Trophoblast cell (in vitro differentiated cells and primary cell): ENCODE measurements around the gene GBF1.

ENCODE experiments used
- DNase-seq, 2 donors: peaks; one replicate each; pipeline ENCODE4 v3.0.0-alpha.2; 2016
- H2AFZ ChIP-seq: 2 replicates; pipeline ENCODE4 v1.6.1; 2013; ENCODE audit warnings: low read length, moderate library complexity, mild to moderate bottlenecking; ENCODE audit not compliant: insufficient read depth, poor library complexity
- H2AK5ac ChIP-seq: 2 replicates; pipeline ENCODE4 v1.6.1; 2013; ENCODE audit warnings: mild to moderate bottlenecking, low read length
- H2BK120ac ChIP-seq: 2 replicates; pipeline ENCODE4 v1.6.1; 2013; ENCODE audit warnings: low read length, mild to moderate bottlenecking, moderate library complexity; ENCODE audit not compliant: insufficient read depth, poor library complexity
- H2BK12ac ChIP-seq: 2 replicates; pipeline ENCODE4 v1.6.1; 2013; ENCODE audit warnings: mild to moderate bottlenecking, low read length, moderate library complexity
- H2BK5ac ChIP-seq: 2 replicates; pipeline ENCODE4 v1.6.1; 2013; ENCODE audit warnings: low read length, low read depth, moderate library complexity, mild to moderate bottlenecking; ENCODE audit not compliant: poor library complexity
- H3K14ac ChIP-seq: 2 replicates; pipeline ENCODE4 v1.6.1; 2013; ENCODE audit warnings: mild to moderate bottlenecking, low read length
- H3K18ac ChIP-seq: 2 replicates; pipeline ENCODE4 v1.6.1; 2013; ENCODE audit warnings: mild to moderate bottlenecking, low read length
- H3K23ac ChIP-seq: 2 replicates; pipeline ENCODE4 v1.6.1; 2013; ENCODE audit warnings: low read length
- H3K27ac ChIP-seq: 2 replicates; pipeline ENCODE4 v1.5.1; 2013; ENCODE audit warnings: low read depth, mild to moderate bottlenecking, inconsistent platforms, low read length, moderate library complexity
- H3K27me3 ChIP-seq: 2 replicates; pipeline ENCODE4 v1.6.1; 2013; ENCODE audit warnings: inconsistent platforms, mild to moderate bottlenecking, low read length, moderate library complexity; ENCODE audit not compliant: insufficient read depth
- H3K36me3 ChIP-seq, 2 experiments: 1 replicate in 1 of 2; 2 replicates in 1 of 2; pipeline ENCODE4 v1.6.1; 2013; ENCODE audit warnings: low read length in 2 of 2, mild to moderate bottlenecking in 2 of 2, moderate library complexity in 1 of 2; ENCODE audit not compliant: insufficient read depth in 2 of 2, control insufficient read depth in 1 of 2
- H3K4ac ChIP-seq: 2 replicates; pipeline ENCODE4 v1.6.1; 2013; ENCODE audit warnings: low read depth, mild to moderate bottlenecking, low read length, moderate library complexity
- H3K4me1 ChIP-seq, 2 experiments: 1 replicate in 1 of 2; 2 replicates in 1 of 2; pipeline ENCODE4 v1.6.1; 2013; ENCODE audit warnings: low read length in 2 of 2, mild to moderate bottlenecking in 2 of 2, moderate library complexity in 1 of 2; ENCODE audit not compliant: insufficient read depth in 2 of 2, control insufficient read depth in 1 of 2
- H3K4me2 ChIP-seq: 2 replicates; pipeline ENCODE4 v1.6.1; 2013; ENCODE audit warnings: inconsistent platforms, mild to moderate bottlenecking, low read length, moderate library complexity
- H3K4me3 ChIP-seq: 2 replicates; pipeline ENCODE4 v1.5.1; 2013; ENCODE audit warnings: mild to moderate bottlenecking, low read depth, low read length, inconsistent platforms
- H3K79me1 ChIP-seq: one replicate; pipeline ENCODE4 v1.6.1; 2013; ENCODE audit warnings: low read length
- H3K79me2 ChIP-seq: 2 replicates; pipeline ENCODE4 v1.6.1; 2013; ENCODE audit warnings: low read length, mild to moderate bottlenecking; ENCODE audit not compliant: control insufficient read depth, insufficient read depth, poor library complexity
- H3K9ac ChIP-seq: 2 replicates; pipeline ENCODE4 v1.6.1; 2013; ENCODE audit warnings: mild to moderate bottlenecking, low read length
- H3K9me3 ChIP-seq: 2 replicates; pipeline ENCODE4 v1.6.1; 2013; ENCODE audit warnings: low read depth, mild to moderate bottlenecking, control low read depth, inconsistent platforms, low read length; ENCODE audit not compliant: insufficient read depth
- H4K12ac ChIP-seq: 2 replicates; pipeline ENCODE4 v1.6.1; 2013; ENCODE audit warnings: low read depth, mild to moderate bottlenecking, low read length, moderate library complexity
- H4K8ac ChIP-seq: 2 replicates; pipeline ENCODE4 v1.6.1; 2013; ENCODE audit warnings: low read depth, mild to moderate bottlenecking, low read length, moderate library complexity
- H4K91ac ChIP-seq: one replicate; pipeline ENCODE4 v1.6.1; 2013; ENCODE audit warnings: low read depth, mild to moderate bottlenecking, low read length, moderate library complexity
- WGBS: extraction: QIAGEN DNeasy Blood & Tissue Kit; methylation state at CpG from one replicate; pipeline ENCODE4 v1.1.7; 2013; ENCODE audit warnings: missing lambda C conversion rate; ENCODE audit not compliant: insufficient read length, insufficient coverage; ENCODE audit errors: extremely low coverage; 5-methylcytosine and 5-hydroxymethylcytosine counted together

GBF1 gene

GRCh38 chr10:102347236-102347828 is 102.0 kb downstream of the GBF1 start:
- Histone ChIP-seq H2BK12ac (no peak overlapping the region), H2BK5ac (no peak overlapping the region), H3K36me3 (peaks cover 17% of the 10 kb centered on the region in 2 experiments), H3K27me3 (no peaks in the 10 kb centered on the region), H4K12ac (no peak overlapping the region), H2AFZ (no peak overlapping the region), H3K18ac (no peak overlapping the region), H4K91ac (no peak overlapping the region), H3K27ac (no peak overlapping the region), H3K14ac (no peak overlapping the region), H2AK5ac (no peak overlapping the region), H3K79me1 (peaks cover 4% of the 10 kb centered on the region), H3K4me1 (no peaks in the 10 kb centered on the region), H2BK120ac (no peak overlapping the region), H3K4me3 (no peak overlapping the region), H3K4ac (no peak overlapping the region), H3K23ac (no peak overlapping the region), H3K79me2 (no peaks in the 10 kb centered on the region), H3K9me3 (no peaks in the 10 kb centered on the region), H4K8ac (no peak overlapping the region), H3K4me2 (no peak overlapping the region), H3K9ac (no peak overlapping the region)
- WGBS: no CpG with 5 or more reads among the region's 2 CpGs
- DNase-seq: peak; percentile 42 to 58

- no peak overlapping the region for H3K23ac ChIP-seq
- DNase-seq: peak; percentile 31 to 66
- WGBS: no CpG with 5 or more reads among the region's 7 CpGs
Measured at GRCh38 chr10:102352066-102352715, 106.9 kb downstream of the GBF1 start.

GRCh38 chr10:102354451-102354850 is 109.1 kb downstream of the GBF1 start:
- H2BK120ac ChIP-seq: no peak overlapping the region
- H4K12ac ChIP-seq: no peak overlapping the region
- no peak overlapping the region for H3K27ac ChIP-seq
- WGBS: no CpG with 5 or more reads among the region's 3 CpGs
- peaks cover 26 to 61% of the 10 kb centered on the region in 2 experiments for H3K36me3 ChIP-seq
- no peaks in the 10 kb centered on the region for H3K79me1 ChIP-seq
- H3K4me3 ChIP-seq: no peak overlapping the region
- H3K9ac ChIP-seq: no peak overlapping the region
- H3K4me1 ChIP-seq: no peaks in the 10 kb centered on the region
- H3K14ac ChIP-seq: no peak overlapping the region
- H3K79me2 ChIP-seq: no peaks in the 10 kb centered on the region
- no peak for DNase-seq
- H4K91ac ChIP-seq: no peak overlapping the region
- no peak overlapping the region for H4K8ac ChIP-seq
- no peak overlapping the region for H3K23ac ChIP-seq
- H3K4me2 ChIP-seq: no peak overlapping the region
- H3K27me3 ChIP-seq: no peaks in the 10 kb centered on the region
- no peak overlapping the region for H2BK12ac ChIP-seq
- H2AFZ ChIP-seq: no peak overlapping the region
- no peak overlapping the region for H3K18ac ChIP-seq
- H2BK5ac ChIP-seq: no peak overlapping the region
- no peak overlapping the region for H2AK5ac ChIP-seq
- no peaks in the 10 kb centered on the region for H3K9me3 ChIP-seq
- H3K4ac ChIP-seq: no peak overlapping the region

More at GRCh38 chr10:102352066-102352715, 106.9 kb downstream of the GBF1 start:
- Histone ChIP-seq H4K91ac (no peak overlapping the region), H2BK12ac (no peak overlapping the region), H2BK5ac (no peak overlapping the region), H3K9me3 (no peaks in the 10 kb centered on the region), H3K4ac (no peak overlapping the region), H3K4me2 (no peak overlapping the region), H3K14ac (no peak overlapping the region), H2BK120ac (no peak overlapping the region), H3K27ac (no peak overlapping the region), H4K8ac (no peak overlapping the region), H3K9ac (no peak overlapping the region), H2AK5ac (no peak overlapping the region), H2AFZ (no peak overlapping the region), H3K79me1 (no peaks in the 10 kb centered on the region), H3K36me3 (peaks cover 17 to 42% of the 10 kb centered on the region in 2 experiments), H4K12ac (no peak overlapping the region), H3K4me1 (no peaks in the 10 kb centered on the region), H3K79me2 (no peaks in the 10 kb centered on the region), H3K18ac (no peak overlapping the region), H3K27me3 (no peaks in the 10 kb centered on the region), H3K4me3 (no peak overlapping the region)

GRCh38 chr10:102358712-102359382 is 113.5 kb downstream of the GBF1 start:
- Histone ChIP-seq H3K9ac (no peak overlapping the region), H3K14ac (no peak overlapping the region), H3K4me3 (no peak overlapping the region), H3K23ac (no peak overlapping the region), H3K18ac (no peak overlapping the region), H3K79me2 (no peaks in the 10 kb centered on the region), H2BK12ac (no peak overlapping the region), H3K36me3 (peaks cover 34 to 73% of the 10 kb centered on the region in 2 experiments), H3K79me1 (no peaks in the 10 kb centered on the region), H4K91ac (no peak overlapping the region), H2BK120ac (no peak overlapping the region), H3K27ac (no peak overlapping the region), H3K27me3 (no peaks in the 10 kb centered on the region), H3K9me3 (no peaks in the 10 kb centered on the region), H3K4me2 (no peak overlapping the region), H2BK5ac (no peak overlapping the region), H2AFZ (no peak overlapping the region), H2AK5ac (no peak overlapping the region), H3K4ac (no peak overlapping the region), H4K12ac (no peak overlapping the region), H3K4me1 (no peaks in the 10 kb centered on the region), H4K8ac (no peak overlapping the region)
- WGBS: no CpG with 5 or more reads among the region's 4 CpGs
- DNase-seq: no peak
